Pulmonary artery endothelial cell (primary cell): ENCODE measurements around the gene ZSCAN5A. TPM values are rescaled to one million over a fixed set of nuclear protein-coding genes. Genes with fewer than 3 reads are reported as not detected.
"Not testable (repeated sequence)": the region's sequence is repeated elsewhere in the genome, so short reads cannot be mapped to it uniquely, and the experiment has no call there.

Experiments
- DNase-seq: peaks from one replicate; pipeline ENCODE4 v3.0.0-alpha.2; 2011; ENCODE audit warnings: low read depth, low spot score
- total RNA-seq: library from RNA; depleted of rRNA; stranded (reverse); fragments of >200 nt; gene quantifications from 2 replicates; pipeline ENCODE4 v1.2.3, GENCODE V29; 2014

ZSCAN5A gene
- total RNA-seq, 1 donor from 2014 or later = 5.1 TPM

DNA sequence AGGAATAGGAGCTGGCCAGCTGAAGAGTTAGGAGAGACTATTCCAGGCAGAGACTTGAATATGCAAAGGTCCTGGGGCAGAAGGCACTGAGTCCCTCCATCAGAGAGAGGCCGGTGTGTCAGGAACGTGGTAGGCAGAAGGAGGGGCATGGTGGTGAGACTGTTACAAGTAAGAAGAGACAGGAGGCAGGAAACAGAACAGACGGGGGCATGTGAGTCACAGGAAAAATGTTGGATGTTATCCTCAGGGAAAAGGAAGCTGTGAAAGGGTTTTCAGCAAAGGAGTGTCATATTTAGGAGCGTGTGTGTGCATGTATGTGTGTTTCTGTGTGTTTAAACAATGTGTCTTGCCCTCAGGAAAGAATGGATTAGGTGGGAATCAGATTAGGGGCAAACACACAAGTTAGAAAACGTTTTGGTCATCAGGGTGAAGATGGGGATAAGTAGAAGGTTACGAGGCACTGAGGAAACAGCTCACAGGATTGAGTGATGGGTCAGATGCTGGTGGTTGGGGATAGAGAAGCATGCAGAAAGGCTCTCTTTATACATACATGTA, 41.0 kb downstream of the ZSCAN5A start:
- peak; percentile 57 for DNase-seq

- DNase-seq = no peak
These were observed 42.4 kb downstream of the ZSCAN5A start, which contains the start of gene EDDM13 for GRCh38 chr19:56272161-56272798. Gene EDDM13, plus strand, starts transcription at chr19:56272748. Its CDS starts 87 bp downstream, at chr19:56272835.

DNA sequence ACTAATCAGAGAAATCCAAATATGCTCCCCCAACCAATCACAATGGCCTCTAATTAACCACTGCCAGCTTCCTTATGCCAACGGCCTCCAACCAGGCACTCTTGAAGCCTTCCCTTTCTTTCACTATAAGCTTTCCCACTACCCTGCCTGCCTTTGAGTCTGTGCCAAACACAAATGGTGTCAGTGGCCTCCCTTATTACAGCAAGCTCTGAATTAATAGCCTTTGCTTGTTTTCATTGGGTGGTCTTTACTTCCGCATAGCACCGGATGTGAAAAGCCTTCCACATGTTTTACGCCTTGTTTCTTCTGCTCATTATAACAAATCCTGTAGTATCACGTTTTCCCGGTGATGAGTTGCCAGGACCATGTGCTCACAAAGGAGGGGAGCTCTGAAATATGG, 43.5 kb downstream of the ZSCAN5A start:
- no peak for DNase-seq

GRCh38 chr19:56270676-56271075, 44.0 kb downstream of the ZSCAN5A start:
- no peak for DNase-seq

DNA sequence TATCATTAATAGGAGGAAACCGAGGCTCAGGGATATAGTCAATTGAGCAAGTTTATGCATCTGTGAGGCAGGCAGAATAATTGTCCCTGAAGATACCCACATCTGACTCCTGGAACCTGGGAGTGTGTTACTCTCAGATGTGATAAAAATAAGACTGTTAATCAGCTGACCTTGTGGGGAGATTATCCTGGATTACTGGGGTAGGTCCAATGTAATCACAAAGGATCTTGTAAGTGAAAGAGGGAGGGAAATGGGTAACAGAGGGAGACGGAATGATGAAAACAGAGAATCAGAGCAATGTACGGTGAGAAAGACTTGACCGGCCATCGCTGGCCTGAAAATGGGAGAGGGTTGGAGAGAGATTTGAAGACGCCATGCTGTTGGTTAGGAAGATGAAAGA, 45.3 kb downstream of the ZSCAN5A start:
- DNase-seq = no peak

DNA sequence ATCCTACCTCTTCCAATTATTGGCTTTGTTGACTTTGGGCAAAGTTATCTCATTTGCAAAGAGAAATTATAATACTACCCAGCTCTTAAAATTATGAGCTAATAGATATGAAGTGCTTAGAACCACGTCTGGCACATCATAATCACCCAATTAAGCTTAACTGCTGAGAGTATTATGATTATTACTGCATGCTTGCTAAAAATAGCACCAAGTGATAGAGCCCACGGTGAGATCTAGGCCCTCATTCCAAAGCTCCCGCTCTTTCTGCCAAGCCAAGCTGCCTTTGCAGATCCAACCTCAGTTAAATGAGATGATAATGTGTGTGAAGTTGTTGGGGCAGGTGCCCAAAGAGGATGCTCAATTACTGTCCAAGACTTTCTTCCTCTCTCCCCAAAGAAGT, 48.6 kb downstream of the ZSCAN5A start:
- DNase-seq = no peak

- no peak for DNase-seq
These were observed 51.3 kb downstream of the ZSCAN5A start for GRCh38 chr19:56263319-56263718.

- not testable (repeated sequence) for DNase-seq
These were observed 52.7 kb downstream of the ZSCAN5A start for GRCh38 chr19:56261932-56262331.

DNA sequence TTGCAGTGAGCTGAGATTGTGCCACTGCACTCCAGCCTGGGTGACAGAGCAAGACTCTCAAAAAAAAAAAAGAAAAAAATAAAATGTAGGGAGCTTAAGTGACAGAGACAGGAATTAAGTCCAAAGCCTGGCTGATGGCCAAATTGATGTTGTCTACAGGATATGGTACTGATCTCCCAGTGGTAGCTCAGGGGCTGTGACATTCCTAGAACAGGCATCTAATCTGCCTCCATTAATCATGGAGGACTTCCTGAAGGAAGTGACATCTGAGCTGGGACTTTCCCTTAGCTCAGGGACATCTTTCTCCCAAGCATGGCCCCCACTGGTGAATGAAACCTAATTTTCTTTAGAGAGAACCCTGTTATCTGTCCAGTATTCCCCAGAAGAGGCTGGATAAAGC, 53.5 kb downstream of the ZSCAN5A start:
- DNase-seq = no peak

GRCh38 chr19:56258272-56258671, 56.4 kb downstream of the ZSCAN5A start:
- DNase-seq = no peak

DNA sequence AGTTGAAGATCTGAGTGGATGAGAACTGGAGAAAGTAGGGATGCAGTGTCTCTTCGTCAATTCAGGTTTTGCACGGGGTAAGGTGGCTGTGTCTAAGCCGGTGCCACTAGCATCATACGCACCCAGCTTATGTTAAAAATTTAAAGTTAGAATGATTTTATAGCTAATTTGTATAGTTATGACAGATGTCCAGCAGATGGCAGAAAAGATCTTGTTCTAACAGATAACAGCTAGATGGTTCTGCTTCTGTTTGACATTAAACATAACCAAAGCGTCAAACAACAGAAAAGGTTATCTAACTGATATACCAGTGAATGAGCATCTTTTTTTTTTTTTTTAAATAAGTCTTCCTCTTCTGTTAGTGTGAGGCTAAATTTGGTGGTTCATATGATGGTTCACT, 60.9 kb downstream of the ZSCAN5A start:
- peak; percentile 24 for DNase-seq

- peak; percentile 24 for DNase-seq
These were observed 61.8 kb downstream of the ZSCAN5A start for GRCh38 chr19:56252699-56253422.

DNA sequence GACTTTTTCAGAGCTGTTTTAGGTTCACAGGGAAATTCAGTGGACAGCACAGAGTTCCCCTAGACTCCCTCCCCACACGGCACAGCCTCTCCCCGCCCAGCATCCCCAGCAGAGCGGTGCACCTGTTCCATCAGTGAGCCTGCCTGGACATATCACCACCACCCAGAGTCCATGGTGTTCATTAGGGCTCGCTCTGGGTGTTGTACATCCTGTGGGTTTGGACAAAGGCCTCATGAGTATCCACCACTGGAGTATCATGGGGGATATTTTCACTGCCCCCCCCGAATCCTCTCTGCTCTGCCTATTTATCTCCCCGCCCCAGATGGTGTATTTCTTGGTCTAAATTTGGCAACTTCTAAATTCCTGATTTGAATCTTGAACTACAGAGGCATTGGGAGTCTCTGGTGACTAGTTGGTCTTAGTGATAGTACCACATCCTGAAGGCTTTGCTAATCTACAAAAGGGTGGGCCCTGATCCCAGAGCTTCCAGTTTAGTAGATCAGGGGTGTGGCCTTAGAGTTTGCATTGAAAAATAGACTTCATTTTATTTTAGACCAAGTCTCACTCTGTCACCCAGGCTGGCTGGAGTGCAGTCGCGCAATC, 65.8 kb downstream of the ZSCAN5A start:
- DNase-seq = not testable (repeated sequence)

GRCh38 chr19:56245764-56246163, 68.9 kb downstream of the ZSCAN5A start:
- DNase-seq = not testable (repeated sequence)

DNA sequence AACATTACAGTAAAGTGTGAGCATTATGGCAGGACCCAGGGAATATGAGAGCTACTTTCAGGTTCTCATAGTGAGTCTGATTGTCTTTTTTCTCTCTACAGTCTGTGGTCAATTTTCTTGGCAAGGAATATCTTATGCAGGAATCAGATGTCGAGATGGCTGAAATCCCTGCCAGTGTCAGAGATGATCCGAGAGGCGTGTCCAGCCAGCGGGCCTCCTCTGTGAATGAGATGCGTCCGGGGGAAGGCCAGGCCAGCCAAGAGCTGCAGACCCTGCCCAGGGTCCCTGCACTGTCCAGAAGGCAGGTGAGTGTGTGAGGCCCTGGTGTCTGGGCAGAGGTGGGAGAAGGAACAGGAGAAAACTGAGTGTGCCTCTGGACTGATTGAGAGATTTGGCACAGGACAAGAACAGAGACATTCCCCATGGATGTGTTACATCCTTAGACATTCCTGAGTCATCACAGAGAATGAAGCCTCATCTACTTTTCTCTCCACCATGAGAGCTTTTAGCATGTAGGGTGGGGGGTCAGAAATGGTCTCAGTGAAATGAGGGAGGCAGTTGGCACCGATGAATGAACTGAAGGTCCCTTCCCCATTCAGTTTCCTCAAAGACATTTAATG, 69.4 kb downstream of the ZSCAN5A start:
- no peak for DNase-seq

GRCh38 chr19:56223481-56223880, 91.2 kb downstream of the ZSCAN5A start:
- no peak for DNase-seq

DNA sequence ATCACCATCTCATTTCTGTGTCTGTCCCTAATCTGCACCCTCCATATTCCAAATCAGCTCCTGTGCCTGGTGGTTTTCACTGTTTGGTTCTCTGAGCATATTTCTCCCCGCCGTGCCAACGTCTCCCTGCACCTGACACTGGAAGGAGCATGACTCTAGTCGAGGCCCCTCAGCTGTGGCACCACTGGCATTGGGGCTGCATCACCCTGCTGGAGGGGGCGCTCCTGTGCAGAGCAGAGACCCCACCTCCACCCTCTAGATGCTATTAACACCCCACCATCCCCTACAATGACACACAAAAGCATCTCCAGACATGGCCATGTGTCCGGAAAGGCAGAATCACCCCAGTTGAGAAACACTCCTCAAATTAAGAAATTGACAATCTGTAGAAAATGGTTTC, 91.7 kb downstream of the ZSCAN5A start:
- DNase-seq = no peak

DNA sequence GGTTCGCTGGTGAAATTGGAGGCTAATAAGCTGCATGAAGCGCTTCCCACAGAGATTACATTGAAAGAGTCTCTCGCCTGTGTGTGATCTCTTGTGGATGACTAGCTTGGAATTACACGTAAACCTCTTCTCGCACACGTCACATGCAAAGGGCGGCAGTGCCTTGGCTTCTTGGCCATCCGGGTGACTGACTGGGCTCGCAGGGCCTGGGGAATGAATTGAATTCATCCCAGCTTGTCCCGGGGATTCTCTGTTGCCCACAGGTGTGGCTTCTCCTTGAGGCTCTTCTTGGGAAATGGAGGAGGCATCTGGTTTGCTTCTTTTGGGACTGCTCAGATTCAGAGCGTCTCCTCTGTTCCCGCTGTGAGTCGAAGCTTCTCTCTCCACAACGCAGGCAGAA, 92.8 kb downstream of the ZSCAN5A start:
- DNase-seq = no peak

GRCh38 chr19:56221442-56221841, 93.2 kb downstream of the ZSCAN5A start:
- DNase-seq = not testable (repeated sequence)

DNA sequence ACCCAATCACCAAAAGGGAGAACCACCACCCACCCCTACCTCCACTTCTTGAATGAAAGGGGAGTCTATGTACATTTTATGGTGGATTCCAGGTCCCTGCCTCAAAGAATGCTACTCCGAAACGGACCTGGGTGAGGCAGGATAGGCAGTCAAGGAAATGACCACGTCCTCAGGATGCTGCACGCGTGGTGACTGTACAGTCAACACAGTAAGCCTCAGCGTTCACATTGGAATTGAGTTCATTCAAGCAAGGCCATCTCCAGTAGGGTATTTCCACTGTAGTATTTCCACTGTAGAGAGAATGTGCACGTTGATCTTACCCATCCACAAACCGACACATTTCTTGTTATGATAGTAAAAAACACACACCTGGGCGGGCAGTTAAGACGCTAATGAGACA, 95.7 kb downstream of the ZSCAN5A start:
- no peak for DNase-seq

DNA sequence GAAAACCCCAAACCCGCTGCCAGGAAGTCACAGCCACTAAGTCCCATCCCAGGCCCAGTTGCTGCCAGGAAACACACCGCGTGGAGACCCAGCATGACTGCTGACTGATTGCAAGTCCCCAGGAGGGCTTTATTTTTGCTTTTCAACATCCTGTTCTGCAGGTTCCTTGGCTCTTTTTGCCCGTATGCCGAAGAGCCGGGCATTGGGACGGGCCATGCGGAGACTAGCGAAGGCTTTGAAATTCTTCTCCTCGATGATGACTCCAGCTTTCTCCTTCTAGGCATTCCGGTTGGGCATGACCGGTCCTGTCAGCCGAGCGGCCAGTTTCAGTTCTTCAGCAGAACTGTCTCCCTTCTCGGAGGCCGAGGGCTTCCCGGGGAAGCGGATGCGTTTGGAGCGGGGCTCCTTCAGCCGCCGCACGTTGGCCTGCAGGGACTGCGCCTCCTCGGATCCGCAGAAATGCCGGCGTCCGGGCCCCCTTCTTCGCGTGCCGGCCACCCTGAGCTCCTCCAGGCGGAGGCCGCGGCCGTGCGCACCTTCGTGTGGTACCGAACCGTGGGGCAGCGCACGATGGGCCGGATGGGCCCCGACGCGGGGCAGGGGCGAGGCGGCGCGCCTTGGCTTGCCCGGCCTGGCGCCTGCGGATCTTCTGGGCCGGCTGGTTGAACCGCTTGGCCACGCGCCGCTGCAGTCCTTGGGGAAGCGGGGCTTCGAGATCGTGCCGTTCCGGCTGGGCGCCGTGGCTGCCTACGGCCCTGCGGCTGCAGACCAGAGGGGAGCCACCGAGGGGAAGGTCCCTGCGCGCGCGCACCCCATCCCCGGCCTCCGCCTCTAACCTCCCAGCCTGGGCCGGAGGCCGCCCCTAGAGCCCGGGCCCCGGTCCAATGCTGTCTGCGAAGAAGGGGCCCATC, 97.3 kb downstream of the ZSCAN5A start:
- DNase-seq = no peak
